Peyer's patch (tissue), 4 donors: ENCODE data around the gene RMND5A.
"Not testable (repeated sequence)": the region's sequence is repeated elsewhere in the genome, so short reads cannot be mapped to it uniquely, and the experiment has no call there.

ENCODE experiments used
- CTCF ChIP-seq, 6 experiments: fragments of 450-650 bp in 4 of 6; fragments of 200-600 bp in 2 of 6; sonication (generic) in 1 of 6; IDR thresholded peaks; one replicate each; pipeline ENCODE4 v1.5.1; 2017 to 2019; ENCODE audit warnings: antibody characterized with exemption in 6 of 6, mild to moderate bottlenecking in 3 of 6, moderate library complexity in 1 of 6
- POLR2A ChIP-seq, 2 donors: fragments of 450-650 bp; IDR thresholded peaks; one replicate each; pipeline ENCODE4 v1.5.1; 2017; ENCODE audit warnings: antibody characterized with exemption in 2 of 2, mild to moderate bottlenecking in 2 of 2, moderate library complexity in 2 of 2

- not testable (repeated sequence) for TF ChIP-seq CTCF (IDR thresholded peaks at IDR 0.05)
- TF ChIP-seq POLR2A (IDR thresholded peaks at IDR 0.05) = peak; percentile 77 to 85
Observed at GRCh38 chr2:86719637-86720539, at the start of gene RMND5A.
